HG02840 (cell line): ENCODE measurements around the gene TBC1D16.
"Not testable (repeated sequence)": the region's sequence is repeated elsewhere in the genome, so short reads cannot be mapped to it uniquely, and the experiment has no call there.

Source experiments
- ATAC-seq: cut with Tn5 transposase; IDR thresholded peaks from one replicate; pipeline ENCODE4 v1.9.1; 2021; ENCODE audit warnings: mild to moderate bottlenecking, moderate library complexity, moderate number of reproducible peaks; ENCODE audit not compliant: unreplicated experiment, low FRiP score

Gene TBC1D16

DNA sequence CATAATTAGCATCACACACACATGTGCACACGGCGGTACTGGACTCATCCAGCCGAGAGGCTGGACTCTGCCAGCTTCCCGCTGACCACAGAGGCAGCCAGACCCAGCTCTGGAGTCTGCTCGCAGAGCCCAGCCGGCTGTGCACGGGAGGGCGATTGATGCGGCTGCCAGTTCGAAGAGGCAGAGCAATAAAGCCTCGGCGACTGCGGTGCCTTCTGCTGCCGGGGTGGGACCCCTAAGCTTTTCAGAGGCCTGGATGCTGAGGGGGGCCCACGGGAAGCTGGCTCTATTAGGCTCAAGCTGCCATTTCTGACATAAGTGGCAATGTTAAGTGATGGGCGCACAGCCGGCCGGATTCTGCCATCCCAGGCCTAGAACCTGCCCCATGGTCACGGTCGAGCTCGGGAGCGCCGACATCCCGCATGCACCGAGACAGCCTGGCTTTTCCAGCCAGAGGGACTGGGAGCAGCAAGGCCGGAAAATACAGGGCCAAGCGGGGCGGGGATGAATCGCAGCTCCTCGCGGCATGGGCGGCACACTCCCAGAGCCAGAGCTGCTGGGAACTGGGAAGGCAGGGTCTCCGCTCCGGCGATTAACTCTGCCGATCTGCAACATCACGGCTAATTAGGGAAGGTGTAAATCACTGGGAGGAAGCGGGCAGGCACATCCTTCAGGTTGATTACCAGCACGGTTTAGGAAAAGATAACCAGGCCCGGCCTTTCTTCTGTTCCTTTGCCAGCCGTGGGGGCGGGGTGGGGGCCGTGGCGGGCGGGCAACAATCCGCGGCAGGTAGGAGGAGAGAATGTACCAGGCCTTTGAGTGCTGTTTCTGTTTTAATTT is 57.7 kb downstream of the TBC1D16 start:
- ATAC-seq, result no peak

GRCh38 chr17:79977161-79977631 is 58.5 kb downstream of the TBC1D16 start:
- ATAC-seq, result no peak

- ATAC-seq, result no peak
Observed at GRCh38 chr17:79976451-79976850, 59.2 kb downstream of the TBC1D16 start.

- no peak for ATAC-seq
Observed at GRCh38 chr17:79975498-79976134, 60.1 kb downstream of the TBC1D16 start.

GRCh38 chr17:79974566-79975497 is 60.8 kb downstream of the TBC1D16 start:
- ATAC-seq, result no peak

DNA sequence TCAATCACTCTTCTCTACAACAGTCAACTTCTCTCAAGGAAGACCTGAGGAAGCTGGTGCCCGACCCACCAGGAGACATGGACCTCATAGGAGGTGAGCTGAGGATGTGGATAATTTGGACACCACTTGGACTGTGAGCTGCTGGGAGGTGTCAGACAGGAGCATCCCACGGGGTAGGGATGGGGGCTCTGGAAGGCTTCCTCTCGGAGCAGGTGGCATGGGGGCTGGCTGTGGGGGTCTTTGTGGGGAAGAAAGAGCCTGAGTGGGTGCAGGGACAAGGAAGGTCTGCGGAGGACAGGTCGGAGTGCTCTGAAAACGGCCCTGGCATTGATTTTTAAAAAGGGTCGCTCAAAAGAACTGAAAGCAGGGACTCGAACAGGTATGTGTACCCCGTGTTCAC is 64.0 kb downstream of the TBC1D16 start:
- no peak for ATAC-seq

DNA sequence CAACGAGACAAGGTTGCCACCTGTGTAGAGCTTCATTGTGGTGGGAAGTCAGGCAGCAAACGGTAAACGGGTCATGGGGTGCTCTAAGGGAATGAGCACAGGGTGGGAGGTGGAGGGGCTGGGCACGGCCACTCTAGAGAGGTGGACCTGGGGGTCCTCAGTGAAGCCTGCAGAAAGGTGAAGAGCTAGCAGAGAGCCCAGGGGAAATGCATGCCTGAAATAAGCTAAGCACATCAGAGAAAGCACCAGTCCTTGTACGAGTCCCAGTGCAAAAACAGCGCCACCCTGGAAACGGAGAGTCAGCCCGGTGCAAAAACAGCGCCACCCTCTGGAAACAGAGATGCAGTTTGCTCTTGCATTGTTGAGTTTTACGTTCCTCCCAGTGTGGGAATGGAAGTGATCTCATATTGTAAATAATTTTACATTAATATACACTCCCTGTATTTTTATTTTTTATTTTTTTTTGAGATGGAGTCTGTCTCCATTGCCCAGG is 65.0 kb downstream of the TBC1D16 start:
- no peak for ATAC-seq

DNA sequence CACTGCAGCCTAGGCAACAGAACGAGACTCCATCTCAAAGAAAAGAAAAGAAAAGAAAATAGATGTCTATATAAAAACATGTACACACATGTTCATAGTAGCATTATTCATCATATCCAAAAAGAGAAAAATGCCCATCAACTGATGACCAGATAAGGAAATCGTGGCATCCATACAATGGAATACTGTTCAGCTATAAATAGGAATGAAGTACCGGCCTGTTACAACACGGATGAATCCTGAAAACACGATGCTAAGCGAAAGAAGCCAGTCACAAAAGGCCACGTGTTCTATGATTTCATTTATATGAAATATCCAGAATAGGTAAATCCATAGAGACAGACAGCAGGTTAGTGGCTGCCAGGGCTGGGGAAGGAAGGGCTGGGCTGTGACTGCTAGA is 65.8 kb downstream of the TBC1D16 start:
- ATAC-seq, result no peak

DNA sequence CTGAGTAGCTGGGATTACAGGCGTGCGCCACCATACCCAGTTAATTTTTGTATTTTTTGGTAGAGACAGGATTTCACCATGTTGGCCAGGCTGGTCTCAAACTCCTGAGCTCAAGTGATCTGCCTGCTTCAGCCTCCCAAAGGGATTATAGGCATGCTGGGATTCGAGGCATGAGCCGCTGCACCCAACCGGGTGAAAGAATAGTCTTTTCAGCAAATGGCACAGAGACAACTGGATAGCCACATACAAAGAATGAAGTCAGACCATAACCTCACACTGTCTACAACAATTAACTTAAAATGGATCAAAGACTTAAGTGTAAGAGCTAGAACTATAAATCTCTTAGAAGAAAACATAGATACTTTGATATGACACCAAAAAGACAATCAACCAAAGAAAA is 67.6 kb downstream of the TBC1D16 start:
- ATAC-seq, result no peak

DNA sequence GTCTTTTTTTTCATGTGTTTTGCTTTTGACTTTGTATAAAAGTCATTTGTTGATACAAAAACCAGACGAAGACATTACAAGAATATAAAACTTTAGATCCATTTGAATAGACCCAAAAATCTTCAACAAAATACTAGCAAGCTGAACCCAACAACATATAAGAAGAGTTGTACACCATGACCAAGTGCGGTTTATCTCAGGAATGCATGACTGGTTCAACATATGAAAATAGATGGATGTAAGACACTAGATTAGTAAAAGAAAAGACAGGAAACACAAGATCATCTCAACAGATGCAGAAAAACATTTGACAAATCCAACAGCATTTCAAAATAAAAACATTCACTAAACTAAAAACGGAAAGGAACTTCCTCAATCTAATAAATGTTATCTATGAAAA is 69.0 kb downstream of the TBC1D16 start:
- ATAC-seq, result no peak

DNA sequence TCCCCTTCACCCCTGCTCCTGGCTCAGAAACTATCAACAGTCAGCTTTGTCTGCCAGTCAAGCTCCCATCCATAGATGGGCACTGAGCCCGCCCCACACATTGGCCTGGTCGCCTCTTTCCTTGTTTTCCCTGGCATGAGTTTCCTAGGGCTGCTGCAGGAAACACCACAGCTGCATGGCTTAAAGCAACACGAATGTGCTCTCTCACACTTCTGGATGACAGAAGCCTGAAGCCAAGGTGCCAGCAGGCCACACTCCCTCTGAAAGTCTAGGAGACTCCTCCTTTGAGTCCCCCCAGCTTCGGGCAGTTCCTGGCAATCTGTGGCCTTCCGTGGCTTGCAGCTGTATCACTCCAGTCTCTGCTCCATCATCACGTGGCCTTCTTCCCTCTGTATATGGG is 69.9 kb downstream of the TBC1D16 start:
- ATAC-seq, result no peak

- ATAC-seq, result not testable (repeated sequence)
Observed at GRCh38 chr17:79962467-79962866, 73.2 kb downstream of the TBC1D16 start.

DNA sequence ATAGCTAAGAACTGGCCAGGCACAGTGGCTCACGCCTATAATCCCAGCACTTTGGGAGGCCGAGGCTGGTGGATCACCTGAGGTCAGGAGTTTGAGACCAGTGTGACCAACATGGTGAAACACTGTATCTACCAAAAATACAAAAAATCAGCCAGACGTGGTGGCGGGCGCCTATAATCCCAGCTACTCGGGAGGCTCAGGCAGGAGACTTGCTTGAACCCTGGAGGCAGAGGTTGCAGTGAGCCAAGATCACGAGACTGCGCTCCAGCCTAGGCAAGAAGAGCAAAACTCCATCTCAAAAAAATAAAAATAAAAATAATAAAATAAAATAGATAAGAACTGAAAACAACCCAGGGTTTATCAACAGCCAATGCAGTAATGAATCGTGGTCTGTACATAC is 74.1 kb downstream of the TBC1D16 start:
- ATAC-seq, result not testable (repeated sequence)

DNA sequence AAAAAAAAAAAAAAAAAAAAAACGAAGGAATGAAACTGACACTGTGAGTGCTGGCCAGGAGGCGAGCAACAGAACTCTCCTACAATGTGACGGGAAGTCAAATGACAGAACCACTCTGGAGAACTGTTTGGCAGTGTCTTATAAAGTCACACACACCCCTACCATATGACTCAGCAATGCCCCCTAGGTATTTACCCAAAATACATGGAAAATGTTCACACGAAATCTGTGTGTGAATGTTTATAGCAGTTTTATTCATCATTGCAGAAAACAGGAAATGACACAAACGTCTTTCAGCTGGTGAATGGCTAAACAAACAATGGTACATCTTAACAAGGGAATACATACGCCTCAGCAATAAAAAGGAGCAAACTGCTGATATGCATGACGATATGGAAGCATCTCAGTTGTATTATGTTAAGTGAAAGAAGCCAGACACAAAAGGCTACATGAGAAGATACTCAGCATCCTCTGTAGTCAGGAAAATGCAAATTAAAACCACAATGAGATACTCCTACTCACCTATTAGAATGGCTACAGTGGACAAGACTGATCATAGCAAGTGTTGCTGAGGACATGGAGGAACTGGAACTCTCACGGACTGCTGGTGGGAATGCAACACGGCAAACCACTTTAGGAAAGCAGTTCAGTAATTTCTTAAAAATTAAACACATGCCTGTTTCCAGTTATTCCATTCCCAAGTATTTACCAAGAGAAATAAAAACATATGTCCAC is 74.7 kb downstream of the TBC1D16 start:
- ATAC-seq, result no peak

- ATAC-seq, result no peak
Observed at GRCh38 chr17:79959042-79959441, 76.6 kb downstream of the TBC1D16 start.

DNA sequence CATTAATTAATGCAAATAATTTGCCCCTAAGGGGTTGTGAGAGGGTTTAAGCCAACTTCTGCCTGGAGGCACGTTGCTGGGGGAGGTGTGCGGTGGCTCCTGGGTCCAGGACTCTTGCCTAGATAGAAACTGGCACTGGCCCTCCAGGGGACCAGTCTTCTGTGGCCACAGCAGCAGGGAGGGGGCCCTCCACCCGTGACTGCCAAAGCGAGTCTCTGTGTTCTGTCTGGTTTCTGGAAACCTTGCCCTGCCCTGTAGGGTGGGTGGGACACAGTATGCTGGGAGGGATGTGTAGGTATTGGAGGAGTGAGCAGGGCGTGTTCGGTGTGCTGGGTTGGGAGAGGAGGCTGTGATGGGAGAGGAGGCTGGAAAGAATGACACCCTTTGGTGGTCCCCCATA is 78.8 kb downstream of the TBC1D16 start:
- ATAC-seq, result no peak

DNA sequence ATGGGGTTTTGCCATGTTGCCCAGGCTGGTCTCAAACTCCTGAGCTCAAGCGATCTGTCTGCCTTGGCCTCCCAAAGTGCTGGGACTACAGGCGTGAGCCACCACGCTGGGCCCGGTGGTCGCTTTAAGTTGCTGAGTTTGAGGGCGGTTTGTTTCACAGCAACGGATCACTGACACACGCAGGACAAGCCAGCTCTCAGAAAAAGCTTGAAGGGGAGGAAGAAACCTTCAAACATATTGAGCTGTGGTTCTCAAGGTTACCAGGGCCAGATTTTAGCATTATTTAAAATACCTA is 79.3 kb downstream of the TBC1D16 start:
- not testable (repeated sequence) for ATAC-seq

GRCh38 chr17:79955691-79956440 is 79.8 kb downstream of the TBC1D16 start:
- ATAC-seq, result no peak

DNA sequence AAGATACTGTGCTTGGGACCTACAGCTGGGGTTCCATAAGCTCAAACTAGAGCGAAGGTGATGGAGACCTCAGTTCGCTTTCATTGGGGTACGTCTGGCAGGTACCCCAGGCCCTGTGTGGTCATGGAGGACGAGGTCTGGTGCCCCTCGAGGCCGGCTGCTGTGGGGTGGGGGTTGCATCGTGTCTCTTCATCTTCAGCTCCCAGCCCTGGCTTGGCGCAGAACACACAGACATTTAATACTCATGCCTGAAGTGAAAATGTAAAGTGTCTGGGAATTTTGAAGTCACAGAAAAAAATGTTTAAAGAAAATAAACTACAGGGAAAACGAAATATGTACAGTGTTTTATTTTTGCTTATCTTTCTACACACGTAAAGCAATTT is 80.5 kb downstream of the TBC1D16 start:
- no peak for ATAC-seq
